Stomach (tissue), 9 donors: ENCODE measurements around the gene TP53AIP1. TPM values are rescaled to one million over a fixed set of nuclear protein-coding genes. Genes with fewer than 3 reads are reported as not detected.
A peak's percentile ranks its signal among the peaks of the same experiment; 100 is the strongest.

ENCODE experiments used
- DNase-seq, 2 donors: peaks; one replicate each; pipeline versions ENCODE4 v3.0.0 to v3.0.0-alpha.2; 2013 to 2019
- H3K27ac ChIP-seq, 5 donors: fragments of 200-600 bp in 4 of 5; sonication (generic) in 4 of 5; one replicate each; pipeline ENCODE4 v1.5.1; 2013 to 2019; ENCODE audit warnings: mild to moderate bottlenecking in 1 of 5, moderate library complexity in 1 of 5
- H3K27me3 ChIP-seq, 3 donors: fragments of 200-600 bp; sonication (generic); one replicate each; pipeline ENCODE4 v1.5.1; 2017 to 2019; ENCODE audit warnings: mixed run types in 1 of 3
- H3K36me3 ChIP-seq, 4 donors: fragments of 200-600 bp; sonication (generic); 1 replicate in 3 of 4; 2 replicates in 1 of 4; pipeline ENCODE4 v1.5.1; 2016 to 2019
- H3K4me1 ChIP-seq, 4 donors: fragments of 200-600 bp; sonication (generic); one replicate each; pipeline ENCODE4 v1.5.1; 2016 to 2019
- H3K4me3 ChIP-seq, 4 donors: fragments of 200-600 bp; sonication (generic) in 3 of 4; one replicate each; pipeline ENCODE4 v1.5.1; 2016 to 2019; ENCODE audit warnings: mild to moderate bottlenecking in 1 of 4
- H3K9me3 ChIP-seq, 4 donors: fragments of 200-600 bp; sonication (generic); one replicate each; pipeline ENCODE4 v1.5.1; 2016 to 2019
- EP300 ChIP-seq: sonication (generic); formaldehyde crosslinking; IDR thresholded peaks from one replicate; pipeline ENCODE4 v1.6.1; 2017; ENCODE audit warnings: antibody characterized with exemption
- POLR2A ChIP-seq, 4 donors: fragments of 450-650 bp; IDR thresholded peaks; one replicate each; pipeline ENCODE4 v1.6.1; 2016; ENCODE audit warnings: antibody characterized with exemption in 4 of 4, control low read depth in 2 of 4, mild to moderate bottlenecking in 1 of 4, moderate library complexity in 1 of 4
- POLR2AphosphoS5 ChIP-seq, 3 donors: sonication (generic); formaldehyde crosslinking; IDR thresholded peaks; one replicate each; pipeline ENCODE4 v1.6.1; 2016; ENCODE audit warnings: antibody characterized with exemption in 3 of 3
- WGBS, 5 donors: extraction: QIAGEN DNeasy Blood & Tissue Kit in 3 of 5; methylation state at CpG; one replicate each; pipeline versions ENCODE4 v1.1.5 to v1.1.7; 2013 to 2018; 5-methylcytosine and 5-hydroxymethylcytosine counted together
- intact Hi-C: fragments of 100-400 bp; cut with DNase I; formaldehyde crosslinking; loops from one replicate; pipeline ENCODE4 v1.15.1; 2023; ENCODE audit warnings: low total_unique reads
- polyA plus RNA-seq, 3 donors: library from polyadenylated mRNA; stranded (reverse); fragments of 200-250 nt; gene quantifications; one replicate each; pipeline ENCODE4 v1.2.3, GENCODE V29; 2013
- total RNA-seq, 5 donors: library from RNA; depleted of rRNA; stranded (reverse); fragments of >200 nt; gene quantifications; one replicate each; pipeline versions ENCODE4 v1.1.0 to v1.2.3, GENCODE V29; 2014 to 2016
- TF ChIP-seq, protein P1 (sequence below), 7 experiments: fragments of 450-650 bp in 4 of 7; fragments of 200-600 bp in 3 of 7; sonication (generic) in 3 of 7; IDR thresholded peaks; one replicate each; pipeline ENCODE4 v1.5.1; 2016 to 2019; ENCODE audit warnings: antibody characterized with exemption in 7 of 7, control low read depth in 2 of 7, mild to moderate bottlenecking in 1 of 7
- donor health status: healthy with polysubstance abuse.
- donor health status: Bipolar disorder and iron deficiency.
- donor health status: healthy.

Gene TP53AIP1
- total and polyA plus RNA-seq, 8 donors, result 22.4 TPM; not detected in 7

DNA sequence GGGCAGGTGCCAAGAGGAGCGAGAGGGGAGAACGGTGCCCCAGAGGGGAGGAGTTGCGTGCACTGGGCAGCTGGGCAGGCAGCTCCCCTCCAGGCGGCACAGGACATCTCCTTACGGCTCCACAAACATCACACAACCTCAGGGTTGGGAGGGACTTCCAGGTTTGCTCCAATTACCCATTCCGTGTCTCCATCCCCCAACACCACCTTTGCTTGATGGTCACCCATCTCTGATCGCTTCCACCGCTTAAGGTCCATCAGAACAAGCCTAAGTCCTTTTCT is 14.5 kb upstream of the TP53AIP1 start:
- H3K27me3 ChIP-seq, result peaks cover 0 to 15% (median 0%) of the 10 kb centered on the region in 3 donors
- 72 to 91% (median 83%) methylated on average over 8 of the region's 8 CpGs for WGBS, 5 donors
- peaks cover 0 to 4% (median 0%) of the 10 kb centered on the region in 4 donors for H3K4me1 ChIP-seq
- DNase-seq, result no peak
- no peak overlapping the region for H3K4me3 ChIP-seq
- TF ChIP-seq POLR2A (IDR thresholded peaks at IDR 0.05) (no peak), EP300 (no peak), POLR2AphosphoS5 (IDR thresholded peaks at IDR 0.05) (no peak)
- TF ChIP-seq, protein P1, sequence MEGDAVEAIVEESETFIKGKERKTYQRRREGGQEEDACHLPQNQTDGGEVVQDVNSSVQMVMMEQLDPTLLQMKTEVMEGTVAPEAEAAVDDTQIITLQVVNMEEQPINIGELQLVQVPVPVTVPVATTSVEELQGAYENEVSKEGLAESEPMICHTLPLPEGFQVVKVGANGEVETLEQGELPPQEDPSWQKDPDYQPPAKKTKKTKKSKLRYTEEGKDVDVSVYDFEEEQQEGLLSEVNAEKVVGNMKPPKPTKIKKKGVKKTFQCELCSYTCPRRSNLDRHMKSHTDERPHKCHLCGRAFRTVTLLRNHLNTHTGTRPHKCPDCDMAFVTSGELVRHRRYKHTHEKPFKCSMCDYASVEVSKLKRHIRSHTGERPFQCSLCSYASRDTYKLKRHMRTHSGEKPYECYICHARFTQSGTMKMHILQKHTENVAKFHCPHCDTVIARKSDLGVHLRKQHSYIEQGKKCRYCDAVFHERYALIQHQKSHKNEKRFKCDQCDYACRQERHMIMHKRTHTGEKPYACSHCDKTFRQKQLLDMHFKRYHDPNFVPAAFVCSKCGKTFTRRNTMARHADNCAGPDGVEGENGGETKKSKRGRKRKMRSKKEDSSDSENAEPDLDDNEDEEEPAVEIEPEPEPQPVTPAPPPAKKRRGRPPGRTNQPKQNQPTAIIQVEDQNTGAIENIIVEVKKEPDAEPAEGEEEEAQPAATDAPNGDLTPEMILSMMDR (IDR thresholded peaks at IDR 0.05), result no peak
- intact Hi-C loops, result loop anchor here (2.0 kb wide), 1 partner anchor 72 kb away; no protein-coding TSS in a partner anchor
- H3K9me3 ChIP-seq, result no peaks in the 10 kb centered on the region
- no peak overlapping the region for H3K27ac ChIP-seq
- peaks cover 0 to 4% (median 0%) of the 10 kb centered on the region in 4 donors for H3K36me3 ChIP-seq

DNA sequence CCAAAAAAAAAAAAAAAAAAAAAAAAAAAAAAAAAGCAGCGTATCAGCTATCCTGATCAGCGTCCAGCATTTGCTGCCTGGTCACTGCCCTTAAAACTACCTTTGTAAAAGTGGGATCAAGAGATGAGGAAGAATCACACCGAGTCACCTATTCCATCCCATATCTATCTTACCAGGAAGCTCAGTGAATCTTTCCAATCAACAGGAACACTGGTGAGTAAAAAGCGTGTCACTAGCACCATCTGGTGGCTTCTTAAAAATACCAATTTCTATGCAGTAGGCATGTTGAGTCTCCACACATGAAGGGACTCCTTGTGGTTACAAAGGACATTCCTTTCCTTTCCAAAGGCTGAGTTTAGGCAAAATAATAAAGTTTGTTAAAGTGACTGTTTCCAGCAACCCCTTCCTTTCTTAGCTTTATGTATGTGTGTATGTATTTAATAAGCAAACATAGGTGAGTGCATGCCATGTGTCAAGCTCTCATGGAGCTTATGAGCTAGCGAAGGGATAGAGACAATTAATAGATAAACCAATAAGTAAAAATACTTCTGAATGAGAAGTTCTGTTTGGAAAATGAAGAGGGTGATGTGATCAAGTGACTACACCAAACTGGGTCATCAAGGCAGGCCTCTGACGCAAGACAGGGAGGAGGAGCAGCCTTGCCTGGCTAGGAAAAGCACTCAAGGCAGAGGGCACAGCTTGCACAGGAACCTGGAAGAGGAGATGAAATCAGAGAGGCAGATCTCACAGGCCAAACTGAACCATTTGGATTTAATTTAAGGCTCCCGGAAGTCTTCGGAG is 13.9 kb upstream of the TP53AIP1 start:
- intact Hi-C loops, result loop anchor here (2.0 kb wide), 1 partner anchor 72 kb away; no protein-coding TSS in a partner anchor
- 49 to 51% (median 51%) methylated on average over 8 of the region's 8 CpGs for WGBS, 5 donors
- DNase-seq, result peak in 1 of 2 donors; percentile 87
- H3K27ac ChIP-seq, result no peak overlapping the region
- peaks cover 0 to 4% (median 0%) of the 10 kb centered on the region in 4 donors for H3K36me3 ChIP-seq
- no peaks in the 10 kb centered on the region for H3K9me3 ChIP-seq
- TF ChIP-seq POLR2A (IDR thresholded peaks at IDR 0.05) (no peak), EP300 (no peak)
- TF ChIP-seq, protein P1 (IDR thresholded peaks at IDR 0.05), result peak in 5 of 7 experiments; percentile 26 to 87 (median 62)
- peaks cover 0 to 15% (median 0%) of the 10 kb centered on the region in 3 donors for H3K27me3 ChIP-seq
- H3K4me3 ChIP-seq, result no peak overlapping the region
- H3K4me1 ChIP-seq, result peaks cover 0 to 4% (median 0%) of the 10 kb centered on the region in 4 donors

DNA sequence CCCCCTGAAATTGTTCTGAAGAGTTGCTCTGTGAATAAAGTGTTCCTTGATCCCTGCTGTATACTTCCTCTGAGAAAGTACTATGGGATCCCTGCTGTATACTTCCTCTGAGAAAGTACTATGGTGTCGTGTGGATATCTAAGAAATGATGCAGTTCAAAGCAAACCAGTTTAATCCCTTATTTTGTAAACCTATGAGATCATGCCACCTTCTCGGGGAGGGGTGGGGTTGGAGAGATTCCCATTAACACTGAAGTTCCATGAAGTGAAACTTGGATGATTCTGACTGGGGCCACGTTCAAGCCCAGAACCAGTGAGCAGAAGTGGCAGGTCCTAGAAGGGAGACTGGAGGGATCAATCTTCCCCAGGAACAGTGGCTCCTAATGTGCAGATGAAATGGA is 13.0 kb upstream of the TP53AIP1 start:
- Histone ChIP-seq H3K27me3 (peaks cover 0 to 15% (median 0%) of the 10 kb centered on the region in 3 donors), H3K36me3 (no peaks in the 10 kb centered on the region), H3K9me3 (no peaks in the 10 kb centered on the region), H3K4me3 (no peak overlapping the region), H3K4me1 (peaks cover 0 to 4% (median 0%) of the 10 kb centered on the region in 4 donors), H3K27ac (no peak overlapping the region)
- intact Hi-C loops, result loop anchor here (2.0 kb wide), 1 partner anchor 71 kb away; no protein-coding TSS in a partner anchor
- no peak for DNase-seq
- TF ChIP-seq POLR2A (IDR thresholded peaks at IDR 0.05) (no peak), EP300 (no peak), POLR2AphosphoS5 (IDR thresholded peaks at IDR 0.05) (no peak)
- TF ChIP-seq, protein P1 (IDR thresholded peaks at IDR 0.05), result no peak
- 34 to 54% (median 47%) methylated on average over 3 of the region's 3 CpGs for WGBS, 5 donors

DNA sequence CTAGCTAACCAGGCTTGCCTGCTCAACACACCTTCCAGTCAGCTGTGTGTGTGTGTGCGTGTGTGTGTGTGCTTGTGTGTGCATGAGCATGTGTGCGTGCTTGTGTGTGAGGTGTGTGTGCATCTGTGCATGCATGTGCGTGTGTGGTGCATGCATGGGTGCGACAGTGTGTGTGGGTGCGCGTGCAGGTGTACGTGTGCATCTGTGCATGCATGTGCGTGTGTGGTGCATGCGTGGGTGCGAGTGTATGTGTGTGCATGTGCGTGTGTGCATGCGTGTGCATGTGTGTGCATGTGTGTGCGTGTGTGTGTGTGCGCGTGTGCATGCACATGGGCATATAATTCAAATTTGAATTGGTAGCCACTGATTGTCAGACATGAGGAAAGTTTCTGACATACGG is 10.5 kb upstream of the TP53AIP1 start:
- Histone ChIP-seq H3K27ac (no peak overlapping the region), H3K9me3 (no peaks in the 10 kb centered on the region), H3K27me3 (peaks cover 0 to 15% (median 0%) of the 10 kb centered on the region in 3 donors), H3K4me1 (peaks cover 0 to 4% (median 0%) of the 10 kb centered on the region in 4 donors), H3K36me3 (no peaks in the 10 kb centered on the region), H3K4me3 (no peak overlapping the region)
- no peak for DNase-seq
- no peak for TF ChIP-seq EP300
- TF ChIP-seq, protein P1 (IDR thresholded peaks at IDR 0.05), result no peak
- no peak for TF ChIP-seq POLR2A (IDR thresholded peaks at IDR 0.05)
- TF ChIP-seq POLR2AphosphoS5 (IDR thresholded peaks at IDR 0.05), result no peak
- 86 to 96% (median 95%) methylated on average over 16 of the region's 16 CpGs for WGBS, 5 donors
- intact Hi-C loops, result no loop called here
